ENCODE data around the gene S100A13.
"Not testable (repeated sequence)": the region's sequence is repeated elsewhere in the genome, so short reads cannot be mapped to it uniquely, and the experiment has no call there.

S100A13 gene

DNA sequence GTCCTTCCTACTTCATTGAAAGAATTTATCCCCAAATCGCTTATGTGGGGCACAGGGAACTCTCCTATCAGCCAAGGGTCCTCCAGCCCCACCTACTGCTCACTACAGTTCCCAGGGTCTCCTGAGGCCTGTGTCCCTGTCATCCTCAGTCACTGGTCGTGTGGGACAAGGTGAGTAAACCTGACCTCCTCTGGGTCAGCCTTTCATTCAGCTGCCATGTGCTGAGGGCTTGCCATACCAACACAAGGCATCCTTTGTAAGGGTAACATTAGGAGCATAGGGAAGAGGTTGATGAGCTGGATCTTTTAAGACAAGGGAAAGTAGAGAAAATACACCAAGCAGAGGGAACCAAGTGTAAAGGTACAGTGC, 20.0 kb upstream of the S100A13 start:
- DNase-seq, result no peak

DNA sequence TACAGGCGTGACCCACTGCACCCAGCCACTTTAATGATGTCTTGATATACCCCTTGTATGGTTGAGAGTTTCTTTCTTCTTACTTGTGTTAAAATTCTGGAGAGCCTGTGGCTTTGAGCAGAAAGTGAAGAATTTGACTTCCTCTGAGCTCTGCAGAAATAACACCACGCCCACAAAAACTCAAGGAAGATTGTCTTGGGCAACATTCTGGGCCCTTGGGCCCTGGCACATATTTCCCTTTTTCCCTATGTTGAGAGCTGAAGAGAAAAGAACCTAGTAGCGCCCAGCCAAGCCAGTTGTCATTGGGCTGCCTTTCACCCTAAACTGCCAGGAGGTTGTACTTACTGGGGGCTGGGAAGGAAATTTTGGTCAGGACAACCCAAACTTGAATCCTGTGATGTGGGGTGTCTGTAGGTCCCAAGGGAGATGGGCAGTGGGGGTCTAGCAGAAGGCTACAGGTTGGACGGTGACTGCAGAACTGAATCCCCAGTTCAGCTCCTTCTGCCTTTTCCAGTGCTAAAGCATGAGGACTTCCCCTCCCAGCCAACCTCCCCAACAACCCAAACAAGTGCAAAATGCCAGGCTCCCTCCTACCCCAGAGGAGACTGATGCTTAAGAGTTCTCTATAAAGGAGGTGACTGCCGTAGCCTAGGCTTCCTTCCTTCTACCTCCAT, 19.5 kb upstream of the S100A13 start:
- DNase-seq, result no peak

DNA sequence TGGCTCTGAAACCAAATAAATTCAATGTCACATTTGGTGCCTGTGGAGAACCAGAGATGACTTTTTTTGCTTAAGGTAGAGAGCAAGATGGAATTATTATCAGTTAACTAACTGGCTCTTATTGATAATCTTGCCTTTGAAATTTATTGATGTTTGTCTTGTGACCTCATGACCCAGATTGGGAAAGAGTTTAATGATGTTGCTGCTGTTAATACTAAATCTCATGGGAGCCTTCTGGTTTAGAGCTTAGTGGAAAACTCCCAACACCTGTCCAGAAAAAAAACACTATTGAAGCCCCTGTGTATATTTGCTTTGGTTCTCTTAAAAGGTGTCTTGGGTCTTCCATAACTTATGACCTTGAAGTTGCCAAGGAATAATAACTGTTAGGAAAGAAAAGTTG, 16.5 kb upstream of the S100A13 start:
- no peak for DNase-seq

DNA sequence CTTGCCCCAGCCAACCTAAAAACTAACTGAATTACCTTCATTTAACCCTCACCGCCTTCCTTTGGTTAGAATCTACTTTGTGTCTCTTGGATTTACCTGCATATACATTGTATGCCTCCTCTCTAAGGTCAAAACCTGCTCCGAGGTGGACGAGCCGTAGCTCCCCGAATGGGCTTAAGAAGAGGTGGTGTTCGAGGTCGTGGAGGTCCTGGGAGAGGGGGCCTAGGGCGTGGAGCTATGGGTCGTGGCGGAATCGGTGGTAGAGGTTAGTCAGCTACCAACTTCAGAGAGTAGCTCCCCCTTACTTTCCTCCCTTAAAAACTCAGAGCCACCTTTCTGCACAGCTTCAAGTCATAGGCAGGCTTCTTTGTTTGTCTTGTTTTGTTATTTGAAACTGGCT, 15.8 kb upstream of the S100A13 start:
- no peak for DNase-seq

DNA sequence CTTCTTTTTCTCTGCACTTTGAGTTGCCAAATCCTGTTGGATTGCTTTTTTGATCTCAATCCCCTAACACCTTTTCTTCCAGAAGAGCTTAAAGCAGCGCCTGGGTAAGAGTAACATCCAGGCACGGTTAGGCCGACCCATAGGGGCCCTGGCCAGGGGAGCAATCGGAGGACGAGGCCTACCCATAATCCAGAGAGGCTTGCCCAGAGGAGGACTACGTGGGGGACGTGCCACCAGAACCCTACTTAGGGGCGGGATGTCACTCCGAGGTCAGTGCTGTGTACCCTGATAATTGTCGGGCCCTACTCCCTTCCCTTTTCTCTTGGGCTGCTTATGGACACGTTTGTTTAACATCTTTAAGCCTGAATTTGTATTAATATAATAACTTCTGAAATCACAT, 14.9 kb upstream of the S100A13 start:
- no peak for DNase-seq

DNA sequence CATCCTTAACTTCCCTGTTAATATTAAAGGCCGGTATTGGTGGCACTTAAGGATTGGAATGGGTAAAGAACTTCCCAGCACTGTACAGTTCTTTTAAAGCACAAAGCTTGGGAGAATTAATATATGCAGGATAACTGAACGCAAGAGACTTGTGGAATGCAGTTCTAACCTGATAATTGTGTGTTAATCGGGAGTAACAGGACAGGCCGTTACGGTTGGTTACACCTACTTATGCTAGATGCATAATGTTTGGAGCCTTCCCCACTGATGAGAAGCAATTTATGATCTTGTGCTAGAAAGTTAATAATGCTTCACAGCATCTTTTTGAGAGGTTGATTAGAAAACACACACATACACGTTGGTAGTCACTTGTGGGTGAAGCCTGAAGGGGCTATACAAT, 13.6 kb upstream of the S100A13 start:
- no peak for DNase-seq

DNA sequence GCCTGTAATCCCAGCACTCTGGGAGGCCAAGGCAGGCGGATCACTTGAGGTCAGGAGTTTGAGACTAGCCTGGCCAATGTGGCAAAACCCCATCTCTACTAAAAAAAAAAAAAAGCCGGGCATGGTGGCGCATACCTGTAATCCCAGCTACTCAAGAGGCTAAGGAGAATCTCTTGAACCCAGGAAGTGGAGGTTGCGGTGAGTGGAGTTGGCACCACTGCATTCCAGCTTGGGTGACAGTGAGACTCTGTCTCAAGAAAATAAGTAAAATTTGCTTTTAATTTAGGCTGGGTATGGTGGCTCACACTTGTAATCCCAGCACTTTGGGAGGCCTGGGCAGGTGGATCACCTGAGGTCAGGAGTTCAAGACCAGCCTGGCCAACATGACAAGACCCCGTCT, 12.9 kb upstream of the S100A13 start:
- DNase-seq, result not testable (repeated sequence)

DNA sequence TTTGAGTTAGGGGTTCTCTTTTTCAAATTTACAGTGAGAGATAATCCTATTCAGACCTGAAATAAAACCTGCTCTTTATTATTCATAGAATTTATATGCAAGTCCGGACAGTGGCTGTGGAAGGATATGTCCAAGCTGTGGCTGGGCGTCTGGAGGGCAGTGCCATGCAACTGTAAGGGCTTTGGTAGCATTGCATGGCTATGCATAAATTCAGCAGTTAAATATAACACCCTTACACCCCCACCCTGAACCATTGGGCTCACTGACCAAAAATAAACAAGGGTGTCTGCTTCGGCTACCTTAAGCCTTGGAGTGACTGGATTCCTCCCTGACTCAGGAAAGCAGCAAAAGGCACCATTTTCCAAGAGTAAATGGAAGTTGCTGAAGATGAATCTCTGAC, 12.0 kb upstream of the S100A13 start:
- DNase-seq, result no peak

DNA sequence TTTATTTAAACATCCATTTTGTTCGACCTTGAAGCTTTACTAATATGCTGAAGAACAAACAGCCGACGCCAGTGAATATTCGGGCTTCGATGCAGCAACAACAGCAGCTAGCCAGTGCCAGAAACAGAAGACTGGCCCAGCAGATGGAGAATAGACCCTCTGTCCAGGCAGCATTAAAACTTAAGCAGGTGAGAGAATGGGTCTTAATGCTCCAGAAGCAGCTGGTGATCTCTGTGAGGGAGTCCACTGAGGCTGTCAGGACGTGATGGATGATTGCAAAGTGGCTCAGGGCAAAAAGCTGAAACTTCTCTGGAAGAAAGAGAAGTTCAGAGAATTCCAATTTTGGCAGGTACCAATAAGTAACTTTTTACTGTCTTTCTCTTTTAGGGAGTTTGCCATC, 11.0 kb upstream of the S100A13 start:
- DNase-seq, result no peak

DNA sequence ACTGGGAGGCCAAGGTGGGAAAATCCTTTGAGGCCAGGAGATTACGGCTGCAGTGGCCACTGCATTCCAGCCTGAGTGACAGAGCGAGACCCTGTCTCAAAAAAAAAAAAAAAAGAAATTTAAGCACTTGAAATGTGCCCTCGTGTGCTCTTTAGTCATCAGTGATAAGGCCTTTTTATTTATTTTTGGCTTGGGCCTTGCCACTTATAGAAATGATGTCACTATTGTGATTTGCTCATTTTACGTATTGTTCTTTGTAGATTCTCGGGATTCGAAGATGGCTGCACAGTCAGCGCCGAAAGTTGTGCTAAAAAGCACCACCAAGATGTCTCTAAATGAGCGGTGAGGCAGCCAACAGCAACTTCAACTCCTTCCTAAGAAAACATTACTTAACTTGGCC, 9.0 kb upstream of the S100A13 start:
- DNase-seq, result no peak

DNA sequence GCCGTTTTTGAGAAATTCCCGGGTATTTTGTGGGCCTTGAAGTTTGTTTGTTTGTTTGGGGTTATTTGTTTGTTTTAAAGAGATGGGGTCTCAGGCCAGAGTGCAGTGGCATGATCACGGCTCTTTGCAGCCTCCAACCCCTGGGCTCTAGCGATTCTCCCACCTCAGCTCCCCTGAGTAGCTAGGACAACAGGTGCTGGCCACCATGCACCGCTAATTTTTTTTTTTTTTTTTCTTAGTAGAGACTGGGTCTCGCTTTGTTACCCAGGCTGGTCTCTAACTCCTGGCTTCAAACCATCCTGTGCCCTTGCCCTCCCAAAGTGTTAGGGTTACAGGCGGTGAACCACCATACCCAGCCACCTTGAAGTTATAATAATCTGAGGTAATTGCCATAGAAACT, 8.6 kb upstream of the S100A13 start:
- DNase-seq, result no peak

DNA sequence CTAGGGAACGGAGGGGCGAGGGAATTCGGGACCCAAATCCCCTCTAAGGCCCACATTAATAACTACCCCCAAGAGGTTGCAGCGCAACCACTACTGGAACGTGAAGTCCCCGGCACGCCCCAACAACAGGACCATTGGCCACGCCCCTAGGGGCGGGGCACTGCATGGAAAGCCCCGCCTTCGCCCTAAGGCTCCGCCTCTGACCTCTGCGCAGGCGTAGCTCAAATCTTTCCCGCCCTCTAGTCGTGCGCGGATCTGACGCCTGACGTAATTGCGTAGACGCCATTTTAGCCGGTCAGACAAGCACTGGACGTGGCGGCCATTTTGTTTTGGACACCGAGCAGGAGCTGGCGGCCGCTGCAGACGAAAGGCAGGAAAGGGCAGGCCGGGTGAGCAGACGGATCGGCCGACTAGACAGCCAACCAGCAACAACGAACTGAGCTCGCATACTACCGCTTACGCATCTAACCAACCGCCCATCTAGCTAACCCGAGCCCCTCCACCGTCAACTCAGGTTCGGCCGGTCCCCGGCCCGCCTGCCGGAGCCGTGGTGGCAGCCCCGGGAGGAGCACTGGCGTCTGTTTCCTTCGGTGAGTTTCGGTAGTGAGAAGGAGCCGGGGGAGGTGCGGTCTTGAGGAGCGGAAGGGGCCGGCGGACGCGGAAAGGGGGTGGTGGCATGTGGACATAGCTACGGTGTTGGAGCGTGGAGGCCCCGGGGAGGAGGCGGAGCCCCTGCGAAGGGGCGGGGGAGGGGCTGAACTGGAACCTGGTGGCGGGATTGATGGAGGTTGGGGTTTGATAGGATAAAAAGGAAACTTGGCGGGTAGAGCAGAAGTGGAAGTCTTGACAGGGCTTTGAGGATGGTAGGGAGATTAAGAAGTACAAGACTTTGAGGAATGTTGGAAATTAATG, 6.7 kb upstream of the S100A13 start, which contains the start of gene CHTOP:
Gene CHTOP, plus strand, starts transcription at position 313 of the 912 bp plus-strand sequence. CDS start 2,523 bp downstream, outside the sequence.
- peak; percentile 99 for DNase-seq

DNA sequence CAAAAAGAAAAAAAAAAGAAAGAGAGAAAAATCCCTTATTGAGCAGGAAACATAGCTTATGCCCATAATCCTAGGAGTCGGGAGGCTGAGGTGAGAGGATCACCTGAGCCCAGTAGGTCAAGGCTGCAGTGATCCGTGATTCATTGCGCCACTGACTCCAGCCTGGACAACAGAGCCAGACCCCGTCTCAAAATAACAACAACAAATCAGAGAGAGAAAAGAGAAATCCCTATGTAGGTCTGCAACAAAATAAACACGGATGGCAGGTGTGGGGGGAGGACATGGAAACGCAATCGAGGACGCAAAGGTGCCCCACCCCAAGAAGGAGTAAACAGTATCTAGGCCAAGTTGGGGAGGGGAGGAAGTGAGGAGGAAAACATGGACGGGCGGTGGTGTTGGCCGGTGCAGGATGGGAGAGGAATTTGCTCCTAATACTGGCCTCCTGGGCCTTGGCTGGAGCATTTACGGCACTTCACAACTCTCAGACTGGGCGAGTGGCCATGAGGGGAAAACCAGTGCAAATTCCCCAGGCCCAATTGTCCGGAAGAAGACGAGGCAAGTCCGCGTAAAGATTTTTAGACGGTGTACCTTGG, 6.0 kb upstream of the S100A13 start:
- peak; percentile 71 for DNase-seq

DNA sequence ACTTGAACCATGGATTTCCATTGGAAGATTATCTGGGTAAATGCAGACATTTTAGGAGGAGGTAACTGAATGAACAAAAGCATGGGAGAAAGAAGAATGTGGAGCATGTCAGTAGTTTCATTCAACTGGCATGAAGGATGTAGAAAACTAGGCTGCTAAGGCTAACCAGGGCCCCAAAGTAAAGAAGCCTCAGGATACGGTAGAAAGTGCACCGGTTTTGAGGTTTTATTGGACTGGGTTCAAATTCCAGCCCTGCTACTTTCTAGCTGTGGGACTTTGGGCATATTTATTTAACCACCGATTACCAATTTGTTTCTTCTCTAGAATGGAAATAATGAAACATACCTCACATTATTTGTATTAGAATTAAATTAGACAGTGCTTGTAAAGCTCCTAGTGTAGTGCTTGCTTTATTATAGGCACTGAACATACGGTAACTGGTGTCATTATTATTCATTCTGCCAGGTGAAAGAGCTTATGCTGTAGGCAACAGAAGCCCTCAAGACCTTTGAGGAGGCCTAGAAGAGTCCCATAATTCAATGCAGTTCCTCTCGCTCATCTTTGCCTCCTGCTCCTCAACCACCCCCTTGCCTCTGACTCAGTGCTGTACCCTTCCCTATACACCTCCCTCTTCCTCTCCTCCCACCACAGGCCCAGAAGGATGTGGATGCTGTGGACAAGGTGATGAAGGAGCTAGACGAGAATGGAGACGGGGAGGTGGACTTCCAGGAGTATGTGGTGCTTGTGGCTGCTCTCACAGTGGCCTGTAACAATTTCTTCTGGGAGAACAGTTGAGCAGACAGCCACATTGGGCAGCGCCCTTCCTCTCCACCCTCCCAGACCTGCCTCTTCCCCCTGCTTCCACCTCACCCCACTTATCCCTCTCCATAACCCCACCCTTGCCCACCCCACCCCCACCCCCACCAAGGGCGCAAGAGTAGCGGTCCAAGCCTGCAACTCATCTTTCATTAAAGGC, 4.0 kb upstream of the S100A13 start:
- DNase-seq, result no peak

DNA sequence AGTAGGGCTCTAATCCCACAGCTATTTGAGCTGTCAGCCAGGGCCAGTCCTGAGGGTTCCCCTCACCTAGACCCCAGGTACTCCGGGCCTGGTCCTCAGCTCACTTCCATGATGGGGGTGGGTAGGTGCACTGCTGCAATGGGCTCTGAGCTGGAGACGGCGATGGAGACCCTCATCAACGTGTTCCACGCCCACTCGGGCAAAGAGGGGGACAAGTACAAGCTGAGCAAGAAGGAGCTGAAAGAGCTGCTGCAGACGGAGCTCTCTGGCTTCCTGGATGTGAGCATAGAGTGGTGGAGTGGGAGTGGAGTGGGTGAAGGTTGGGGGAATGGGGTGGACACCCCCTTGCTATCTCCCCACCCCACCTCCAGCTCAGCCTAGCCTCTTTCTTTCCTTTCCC, 3.1 kb upstream of the S100A13 start:
- DNase-seq, result no peak

DNA sequence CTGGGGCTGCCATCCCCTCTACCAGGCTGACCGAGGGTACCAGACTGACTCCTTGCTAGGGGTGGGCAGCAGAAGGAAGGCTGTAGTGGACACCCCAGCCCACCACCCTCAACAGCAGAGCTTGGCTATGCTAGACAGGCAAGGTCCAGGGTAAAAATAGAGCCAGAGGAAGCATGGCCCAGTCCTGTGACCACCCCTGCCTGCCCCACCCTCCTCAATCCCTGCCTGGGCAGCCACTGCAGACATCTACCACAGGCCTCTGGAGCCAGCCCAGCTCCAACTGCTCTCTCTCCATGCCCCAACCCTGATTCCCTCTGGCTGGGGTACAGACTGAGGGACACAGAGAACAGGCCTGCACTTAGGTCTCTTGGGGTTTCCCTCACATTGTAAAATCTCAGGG, 2.7 kb upstream of the S100A13 start:
- no peak for DNase-seq

DNA sequence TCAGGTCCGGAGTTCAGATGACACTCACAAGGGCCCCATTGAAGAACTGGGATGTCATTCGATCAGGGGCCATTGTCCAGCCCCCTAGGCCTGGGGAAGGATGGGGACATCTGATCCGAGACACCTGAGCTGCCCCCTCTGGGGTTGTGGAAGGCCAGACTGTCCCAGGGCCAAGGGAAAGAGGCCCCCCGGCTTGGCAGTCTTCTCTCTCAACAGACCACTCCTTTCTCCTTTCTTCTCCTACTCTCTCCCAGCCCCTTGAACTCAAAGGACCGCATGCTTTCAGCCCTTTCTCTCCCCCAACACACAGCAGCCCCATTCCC, 2.0 kb upstream of the S100A13 start:
- no peak for DNase-seq

DNA sequence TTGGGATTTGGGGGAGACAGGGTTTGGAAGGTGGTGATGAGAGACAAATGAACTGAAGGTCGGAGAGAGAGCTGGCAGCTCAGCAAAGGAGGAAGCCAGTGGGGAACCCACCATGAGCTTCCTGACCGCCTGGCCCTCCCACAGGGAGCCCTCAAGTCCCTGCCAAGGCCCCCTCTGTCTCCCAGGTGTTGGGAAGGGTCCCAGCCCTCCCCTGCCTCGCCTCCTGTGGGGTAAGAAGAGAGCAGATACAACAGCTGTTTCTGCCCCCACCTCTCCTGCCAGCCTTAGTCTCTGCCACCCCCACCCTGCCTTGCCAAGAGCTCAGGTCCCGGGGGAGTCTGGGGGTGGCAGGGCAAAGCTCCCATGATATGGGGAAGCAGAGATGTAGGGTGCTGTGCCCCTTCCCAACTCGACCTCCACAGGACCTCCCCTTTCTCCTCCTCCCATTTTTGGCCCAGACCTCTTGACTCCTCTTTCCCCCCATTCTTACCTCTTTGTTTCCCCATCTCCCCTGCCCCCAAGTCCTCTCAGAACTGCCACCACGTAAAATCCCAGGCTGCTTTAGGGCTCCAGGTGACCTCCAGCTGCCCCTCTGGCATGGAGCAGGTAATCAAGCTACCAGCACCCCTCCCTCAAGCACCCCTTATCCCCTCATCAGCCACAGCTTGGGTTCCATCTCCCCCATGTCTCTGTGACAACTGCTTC, 1.5 kb upstream of the S100A13 start:
- no peak for DNase-seq

DNA sequence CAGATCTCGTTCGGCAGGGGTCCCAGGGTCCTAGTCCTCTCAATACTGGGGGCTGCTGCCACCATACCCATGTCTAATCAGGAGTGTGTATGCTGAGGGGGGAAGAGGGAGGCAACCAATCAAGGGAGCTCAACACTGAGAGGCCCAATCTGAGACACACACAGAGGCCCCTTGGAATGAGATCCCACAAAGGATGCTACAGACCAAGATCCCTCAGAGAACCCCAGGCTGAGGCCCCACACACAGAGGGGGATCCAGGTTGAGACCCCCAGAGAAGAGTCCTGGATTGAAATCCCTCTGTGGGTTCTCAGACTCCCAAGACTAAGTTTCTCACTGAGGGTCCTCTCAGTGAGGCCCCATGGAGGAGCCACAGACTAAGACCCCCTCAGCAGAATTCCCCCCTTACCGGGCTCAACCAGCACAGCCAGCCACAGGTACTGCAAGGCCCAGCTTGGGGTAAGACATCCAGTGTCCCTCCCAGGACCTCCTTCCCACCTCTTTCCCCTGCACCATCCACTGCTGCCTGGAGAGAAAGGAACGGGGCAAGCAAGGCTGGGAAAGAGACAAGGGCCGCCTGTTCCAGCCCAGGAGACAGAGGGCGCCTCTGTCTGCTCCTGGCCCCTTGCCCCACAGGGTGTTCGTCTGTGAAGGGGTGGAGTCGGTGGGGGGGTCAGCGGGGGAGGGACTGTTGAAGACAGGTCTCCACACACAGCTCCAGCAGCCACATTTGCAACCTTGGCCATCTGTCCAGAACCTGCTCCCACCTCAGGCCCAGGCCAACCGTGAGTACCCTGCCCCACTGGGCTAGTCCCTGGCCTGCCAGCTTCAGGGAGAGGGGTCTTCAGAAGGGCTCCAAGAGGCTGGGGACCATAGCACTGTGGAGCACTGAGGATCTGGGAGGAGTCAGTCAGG, 666 bp upstream of the S100A13 start, which contains the start of gene S100A1:
Gene S100A1, plus strand, starts transcription at position 720 of the 912 bp plus-strand sequence. CDS start 2,088 bp downstream, outside the sequence.
- no peak for DNase-seq

DNA sequence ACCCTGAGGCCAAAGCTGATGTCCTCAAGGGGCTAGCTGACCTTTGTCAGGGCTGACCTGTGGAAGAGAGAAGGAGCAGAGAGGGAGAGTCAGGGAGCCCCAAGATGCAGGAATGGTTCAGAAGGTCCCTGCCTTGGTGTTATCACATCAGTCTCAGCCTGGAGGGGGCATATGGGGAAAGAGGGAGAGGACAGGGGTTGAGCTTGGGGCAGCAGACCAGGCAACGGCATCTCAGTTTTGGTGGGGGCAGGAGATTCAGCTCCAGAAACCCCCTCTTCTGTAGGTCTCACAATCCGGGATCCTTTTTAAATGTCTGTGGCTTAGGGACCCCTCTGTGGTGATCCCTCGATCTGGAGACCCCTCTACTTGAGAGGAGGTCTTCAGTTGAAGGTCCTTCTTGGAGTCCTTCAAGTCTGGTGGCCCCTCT, 815 bp downstream of the S100A13 start:
- DNase-seq, result no peak
